ENCODE results near the gene PBX3.

DNA sequence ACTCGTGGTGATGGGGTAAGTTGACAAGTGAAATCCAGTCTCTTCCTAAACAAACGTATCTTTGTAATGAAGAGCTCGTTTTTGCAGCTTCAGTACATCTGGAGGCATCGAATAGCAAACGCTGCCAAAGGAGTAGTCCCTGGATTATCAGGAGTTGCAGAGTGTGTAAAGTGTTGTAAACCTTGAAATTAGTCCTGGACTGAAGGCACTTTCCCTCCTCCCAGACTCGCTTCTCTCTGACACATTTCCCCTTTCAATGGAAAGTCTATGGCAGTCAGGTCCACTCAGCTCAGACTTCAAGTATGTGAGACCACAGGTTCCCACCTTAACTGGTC lies 1.5 kb upstream of the PBX3 start:
- TF ChIP-seq CTCF (conservative IDR thresholded peaks at IDR 0.05; ENCODE audit: low read length) (no peak), EZH2phosphoT487 (IDR thresholded peaks at IDR 0.05; ENCODE audit: borderline replicate concordance, low read depth, low read length) (no peak)

Measured in OCI-LY7 (cell line).